ENCODE results near the gene AGBL1. TPM values are rescaled to one million over a fixed set of nuclear protein-coding genes. Genes with fewer than 3 reads are reported as not detected.

The AGBL1 gene
- total RNA-seq, 2 donors from 2014 or later, result not detected

DNA sequence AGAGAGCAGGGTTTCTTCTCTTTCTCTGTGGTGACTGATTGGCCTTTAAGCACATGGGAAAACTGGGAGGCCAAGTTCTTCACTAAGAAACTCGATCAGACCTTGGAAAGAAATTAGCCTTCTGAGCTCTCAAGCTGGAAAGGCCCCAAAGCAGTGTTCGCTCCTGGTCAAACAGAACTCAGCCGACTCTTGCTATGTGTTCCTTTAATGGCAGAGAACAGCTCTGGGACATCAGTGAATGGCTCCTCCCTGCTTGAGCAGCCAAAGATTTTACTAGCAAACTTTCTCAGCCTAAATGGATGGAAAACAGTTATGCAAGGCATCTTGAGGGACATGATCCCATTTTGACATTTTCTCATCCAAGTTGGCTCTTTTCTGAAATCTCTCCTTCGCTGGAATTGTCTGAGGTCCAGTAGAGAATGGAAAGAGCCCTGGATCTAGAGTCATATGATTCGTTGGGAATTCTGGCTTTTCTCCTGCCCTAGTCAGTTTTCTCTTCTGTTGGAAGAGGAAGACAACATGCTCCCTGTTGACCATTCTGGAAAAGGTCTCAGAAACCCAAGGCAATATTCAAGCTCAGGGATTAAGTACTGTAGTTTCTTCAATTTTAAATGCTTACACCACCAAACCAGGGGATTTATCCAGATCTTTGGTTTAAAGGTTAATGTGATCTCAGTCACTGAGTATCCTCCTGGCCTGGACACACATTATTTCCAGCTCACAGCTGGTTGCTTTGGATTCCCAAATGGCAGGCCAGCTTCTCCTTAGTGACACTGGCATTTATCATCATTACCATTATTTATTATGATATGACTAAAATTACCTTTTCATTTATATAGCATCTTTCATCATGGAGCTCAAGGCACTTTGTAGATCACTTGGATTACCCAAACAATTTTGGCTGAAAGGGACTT, 319.6 kb downstream of the AGBL1 start:
- H3K9me3 ChIP-seq, result no peaks in the 10 kb centered on the region
- no peak for TF ChIP-seq POLR2A (IDR thresholded peaks at IDR 0.05)
- TF ChIP-seq, protein P1, sequence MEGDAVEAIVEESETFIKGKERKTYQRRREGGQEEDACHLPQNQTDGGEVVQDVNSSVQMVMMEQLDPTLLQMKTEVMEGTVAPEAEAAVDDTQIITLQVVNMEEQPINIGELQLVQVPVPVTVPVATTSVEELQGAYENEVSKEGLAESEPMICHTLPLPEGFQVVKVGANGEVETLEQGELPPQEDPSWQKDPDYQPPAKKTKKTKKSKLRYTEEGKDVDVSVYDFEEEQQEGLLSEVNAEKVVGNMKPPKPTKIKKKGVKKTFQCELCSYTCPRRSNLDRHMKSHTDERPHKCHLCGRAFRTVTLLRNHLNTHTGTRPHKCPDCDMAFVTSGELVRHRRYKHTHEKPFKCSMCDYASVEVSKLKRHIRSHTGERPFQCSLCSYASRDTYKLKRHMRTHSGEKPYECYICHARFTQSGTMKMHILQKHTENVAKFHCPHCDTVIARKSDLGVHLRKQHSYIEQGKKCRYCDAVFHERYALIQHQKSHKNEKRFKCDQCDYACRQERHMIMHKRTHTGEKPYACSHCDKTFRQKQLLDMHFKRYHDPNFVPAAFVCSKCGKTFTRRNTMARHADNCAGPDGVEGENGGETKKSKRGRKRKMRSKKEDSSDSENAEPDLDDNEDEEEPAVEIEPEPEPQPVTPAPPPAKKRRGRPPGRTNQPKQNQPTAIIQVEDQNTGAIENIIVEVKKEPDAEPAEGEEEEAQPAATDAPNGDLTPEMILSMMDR (IDR thresholded peaks at IDR 0.05), result no peak
- no peaks in the 10 kb centered on the region for H3K36me3 ChIP-seq (replicated peaks in 1 of 2; ENCODE audit: insufficient read depth in 1 of 2, low read depth in 2 of 2)
- intact Hi-C loops (cut with DNase I), result no loop called here
- no peak overlapping the region for H3K27ac ChIP-seq
- no peaks in the 10 kb centered on the region for H3K27me3 ChIP-seq
- H3K4me3 ChIP-seq, result no peak overlapping the region
- ATAC-seq (no peak), DNase-seq (peak in 2 of 4 donors; percentile 2 to 11)
- H3K4me1 ChIP-seq, result no peaks in the 10 kb centered on the region
- 36 to 50% methylated on average over 5 of the region's 5 CpGs for WGBS, 2 donors

DNA sequence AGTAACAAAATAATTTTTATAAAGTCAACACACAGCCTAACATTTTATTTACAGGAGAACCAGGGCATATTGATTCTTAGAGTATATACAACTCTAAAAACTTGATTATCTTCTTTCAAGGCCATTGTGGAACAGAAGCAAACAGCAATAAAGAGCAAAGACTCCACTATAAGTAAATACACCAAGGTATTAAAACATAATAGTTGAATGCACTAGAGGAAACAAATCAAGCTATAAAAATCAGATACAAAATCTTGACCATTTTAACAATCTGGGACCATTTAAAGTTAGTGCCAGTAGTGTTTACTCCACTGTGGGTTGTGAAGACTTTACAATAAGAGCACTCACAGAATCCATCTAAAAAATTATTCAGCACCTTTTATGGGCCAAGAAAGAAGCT, 323.6 kb downstream of the AGBL1 start:
- no peaks in the 10 kb centered on the region for H3K27me3 ChIP-seq
- DNase-seq (no peak), ATAC-seq (no peak)
- H3K4me1 ChIP-seq, result no peaks in the 10 kb centered on the region
- H3K4me3 ChIP-seq, result no peak overlapping the region
- TF ChIP-seq, protein P1 (IDR thresholded peaks at IDR 0.05), result no peak
- TF ChIP-seq POLR2A (IDR thresholded peaks at IDR 0.05), result no peak
- intact Hi-C loops (cut with DNase I), result no loop called here
- no peaks in the 10 kb centered on the region for H3K9me3 ChIP-seq
- no peaks in the 10 kb centered on the region for H3K36me3 ChIP-seq (replicated peaks in 1 of 2; ENCODE audit: insufficient read depth in 1 of 2, low read depth in 2 of 2)
- no peak overlapping the region for H3K27ac ChIP-seq

DNA sequence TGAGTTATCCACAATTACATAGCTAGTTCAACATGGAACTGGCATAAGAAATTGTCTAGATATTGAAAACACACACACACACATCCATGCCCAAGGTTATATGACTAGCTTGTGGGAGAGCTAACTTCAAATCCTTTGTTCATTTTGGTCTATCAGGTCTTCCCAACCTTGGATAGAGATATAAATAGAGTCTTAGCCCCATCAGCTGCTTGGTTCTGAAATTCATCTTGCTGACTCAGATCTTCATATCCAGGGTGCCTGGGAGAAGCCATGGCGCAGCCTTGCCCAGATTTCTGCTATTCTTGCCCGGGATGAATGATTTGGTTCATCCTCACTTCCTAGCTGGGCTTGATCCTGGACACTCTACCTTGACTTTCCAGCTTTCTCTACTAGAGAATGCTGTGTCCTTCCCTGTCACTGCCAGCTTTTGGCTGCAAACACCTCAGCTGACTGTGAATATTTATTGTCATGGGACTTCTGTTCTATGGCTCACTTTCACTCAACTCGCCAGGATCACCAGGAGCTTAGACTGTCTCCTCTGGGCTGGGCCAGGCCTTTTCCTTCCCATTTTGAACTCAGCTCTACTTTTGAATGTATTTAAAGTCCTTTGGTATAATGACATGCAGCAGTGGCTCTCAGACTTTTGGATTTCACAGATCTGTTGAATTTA, 324.4 kb downstream of the AGBL1 start:
- Histone ChIP-seq H3K27me3 (no peaks in the 10 kb centered on the region), H3K36me3 (replicated peaks in 1 of 2; ENCODE audit: insufficient read depth in 1 of 2, low read depth in 2 of 2) (no peaks in the 10 kb centered on the region), H3K9me3 (no peaks in the 10 kb centered on the region), H3K27ac (no peak overlapping the region), H3K4me1 (no peaks in the 10 kb centered on the region), H3K4me3 (no peak overlapping the region)
- intact Hi-C loops (cut with DNase I), result no loop called here
- DNase-seq (no peak), ATAC-seq (no peak)
- WGBS, 2 donors, result 61 to 66% methylated on average over 3 of the region's 3 CpGs
- no peak for TF ChIP-seq POLR2A (IDR thresholded peaks at IDR 0.05)
- TF ChIP-seq, protein P1 (IDR thresholded peaks at IDR 0.05), result no peak

DNA sequence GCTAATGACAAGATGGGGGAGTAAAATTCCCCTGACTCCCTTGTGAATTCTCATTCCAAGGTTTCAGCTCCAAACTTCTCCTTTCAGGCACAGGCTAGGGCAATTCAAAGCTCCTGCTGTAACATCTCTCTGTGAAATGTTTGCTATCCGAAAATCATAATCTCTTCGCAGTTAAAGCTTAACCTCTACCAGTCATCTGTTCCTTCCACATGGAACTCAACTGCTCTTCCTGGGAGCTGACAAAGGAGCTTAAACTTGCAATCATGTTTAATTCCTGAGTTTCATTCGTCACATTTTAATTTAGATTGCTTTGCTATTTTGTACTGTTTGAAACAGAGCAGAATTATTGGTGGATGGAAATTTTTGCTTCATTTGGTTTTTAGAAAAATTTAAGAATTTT, 328.6 kb downstream of the AGBL1 start:
- intact Hi-C loops (cut with DNase I), result no loop called here
- no peak for ATAC-seq
- Histone ChIP-seq H3K4me1 (no peaks in the 10 kb centered on the region), H3K4me3 (no peak overlapping the region), H3K9me3 (no peaks in the 10 kb centered on the region), H3K27me3 (no peaks in the 10 kb centered on the region), H3K27ac (no peak overlapping the region), H3K36me3 (replicated peaks in 1 of 2; ENCODE audit: insufficient read depth in 1 of 2, low read depth in 2 of 2) (no peaks in the 10 kb centered on the region)
- 49 to 55% methylated on average over 3 of the region's 3 CpGs for WGBS, 2 donors
- no peak for DNase-seq
- TF ChIP-seq, protein P1 (IDR thresholded peaks at IDR 0.05), result no peak
